ENCODE results near the gene OR5J2.
"Not testable (repeated sequence)": the region's sequence is repeated elsewhere in the genome, so short reads cannot be mapped to it uniquely, and the experiment has no call there.

Gene OR5J2

DNA sequence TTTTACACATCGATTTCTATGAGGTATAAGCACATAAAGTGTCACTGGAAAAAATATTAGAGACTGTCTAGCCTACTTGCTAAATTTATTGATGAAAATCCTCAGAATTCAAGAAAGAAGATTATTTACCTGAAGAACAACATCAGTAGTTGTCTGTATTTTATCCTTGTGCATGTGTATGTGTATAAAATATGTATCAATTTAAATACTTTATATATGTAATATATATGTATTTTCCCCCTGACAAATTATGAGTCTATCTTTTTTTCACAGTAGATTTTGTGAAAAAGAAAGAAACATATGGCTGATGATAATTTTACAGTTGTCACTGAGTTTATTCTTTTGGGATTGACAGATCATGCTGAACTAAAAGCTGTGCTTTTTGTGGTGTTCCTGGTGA, at the start of gene OR5J2:
Gene OR5J2, plus strand, starts transcription at position 301 of the 400 bp plus-strand sequence. Its CDS starts 0 bp downstream, at position 301.
- DNase-seq, result no peak

DNA sequence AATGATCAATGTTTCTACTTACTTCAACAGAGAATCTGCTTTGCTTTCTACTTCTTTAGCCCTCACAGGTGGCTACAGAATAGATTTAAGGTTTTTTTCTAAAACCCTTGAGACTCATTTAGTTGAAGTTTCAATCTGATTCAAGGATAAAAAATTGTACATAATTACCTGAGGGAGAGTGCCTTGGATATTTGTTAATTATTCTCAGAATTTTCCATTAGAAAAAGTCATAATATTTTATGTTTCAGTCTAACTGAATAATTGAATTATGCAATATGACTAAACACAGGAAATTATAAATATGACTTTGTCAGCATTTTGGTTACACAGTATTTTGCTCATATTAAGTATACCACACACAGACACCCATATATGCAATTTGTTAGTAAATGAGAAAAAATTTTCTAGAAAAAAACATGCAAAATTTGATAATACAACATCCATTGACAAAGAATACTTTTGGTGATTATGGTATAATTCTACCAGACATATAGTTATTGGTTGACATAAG, 36.2 kb upstream of the OR5J2 start, which contains the start of gene OR8J3:
Gene OR8J3, minus strand, starts transcription at position 51 of the 511 bp plus-strand sequence. CDS start 2,483 bp downstream, outside the sequence.
- DNase-seq, result no peak

DNA sequence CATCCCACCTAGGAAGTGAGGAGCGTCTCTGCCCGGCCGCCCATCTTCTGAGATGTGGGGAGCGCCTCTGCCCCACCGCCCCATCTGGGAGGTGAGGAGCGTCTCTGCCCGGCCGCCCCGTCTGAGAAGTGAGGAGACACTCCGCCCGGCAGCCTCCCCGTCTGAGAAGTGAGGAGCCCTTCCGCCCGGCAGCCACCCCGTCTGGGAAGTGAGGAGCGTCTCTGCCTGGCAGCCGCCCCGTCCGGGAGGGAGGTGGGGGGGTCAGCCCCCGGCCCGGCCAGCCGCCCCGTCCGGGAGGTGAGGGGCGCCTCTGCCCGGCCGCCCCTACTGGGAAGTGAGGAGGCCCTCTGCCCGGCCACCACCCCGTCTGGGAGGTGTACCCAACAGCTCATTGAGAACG, 32.7 kb upstream of the OR5J2 start:
- not testable (repeated sequence) for DNase-seq

DNA sequence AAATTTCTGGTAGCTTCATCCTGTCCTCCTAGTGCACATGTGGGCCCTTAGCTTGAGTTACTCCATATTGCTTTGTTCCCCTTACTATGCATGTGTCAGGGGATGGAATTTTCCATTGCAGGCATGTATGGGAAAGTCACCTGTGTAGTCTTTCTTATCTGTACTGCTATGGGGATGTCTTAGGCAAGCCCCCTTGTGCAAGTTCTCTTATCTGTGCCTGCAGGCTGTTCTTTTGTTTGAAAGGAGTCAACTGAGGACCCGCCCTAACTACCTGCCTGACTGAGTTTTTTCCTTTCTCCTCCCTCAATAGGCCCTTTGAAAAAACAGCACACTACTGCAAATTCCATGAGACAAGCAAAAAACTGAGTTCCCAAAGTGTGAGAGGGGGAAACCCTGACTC, 25.0 kb upstream of the OR5J2 start:
- DNase-seq, result no peak

DNA sequence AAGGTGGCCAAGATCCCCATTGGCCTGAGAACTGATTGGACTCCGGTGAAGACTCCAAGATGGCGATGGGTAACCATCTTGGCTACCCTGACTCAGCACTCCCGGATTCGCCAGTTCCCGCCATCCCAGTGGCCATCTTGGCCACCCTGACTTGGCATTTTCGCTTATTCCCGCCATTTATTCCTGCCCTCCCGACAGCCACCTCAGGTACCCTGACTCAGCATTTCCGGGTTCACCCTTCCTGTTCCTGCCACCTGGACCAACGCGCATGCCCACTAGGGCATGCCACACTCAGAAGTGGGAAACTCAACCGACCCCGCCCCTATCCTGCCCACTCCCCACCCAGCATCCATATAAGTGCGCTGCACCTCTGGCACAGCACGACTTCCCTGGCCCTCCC, 24.1 kb upstream of the OR5J2 start:
- no peak for DNase-seq

DNA sequence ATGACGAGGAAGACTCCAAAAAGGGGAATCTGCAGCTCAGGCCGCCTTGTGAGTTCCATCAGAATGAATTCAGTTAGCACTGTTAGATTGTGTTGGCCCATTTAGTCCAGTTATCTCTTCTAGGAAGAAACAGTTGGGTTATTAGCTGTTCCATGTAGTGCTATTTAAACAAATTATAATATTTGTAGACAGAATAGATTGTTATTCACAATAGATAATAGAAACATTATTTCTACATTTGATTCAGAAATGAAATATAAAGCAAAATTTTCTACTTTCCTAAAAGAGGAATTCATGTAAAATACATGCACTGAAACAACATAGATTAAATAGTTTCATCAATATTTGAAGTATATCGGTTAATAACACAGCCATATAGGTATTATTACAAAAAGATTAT, 16.2 kb upstream of the OR5J2 start, which contains the start of gene OR8K5:
Gene OR8K5, minus strand, starts transcription at position 101 of the 400 bp plus-strand sequence. Its CDS starts 0 bp downstream, at position 101.
- no peak for DNase-seq

DNA sequence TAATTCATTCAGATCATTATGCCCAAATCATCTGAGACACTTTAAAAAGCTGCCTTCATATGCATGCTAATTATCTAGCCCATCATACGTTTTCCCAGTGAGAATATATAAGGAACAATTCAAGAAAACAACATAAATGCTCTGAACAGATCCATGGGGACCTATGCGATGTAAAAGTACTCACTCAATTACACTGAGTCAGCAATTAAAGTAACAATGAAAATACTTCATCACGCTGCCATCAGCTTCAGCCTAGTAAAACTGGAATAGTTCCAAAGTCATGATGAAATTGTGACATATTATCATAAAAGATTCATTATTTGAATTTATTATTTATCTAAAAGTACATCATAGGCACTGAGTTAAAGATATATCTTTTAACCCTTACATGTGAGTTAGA, 12.6 kb upstream of the OR5J2 start:
- DNase-seq, result no peak

DNA sequence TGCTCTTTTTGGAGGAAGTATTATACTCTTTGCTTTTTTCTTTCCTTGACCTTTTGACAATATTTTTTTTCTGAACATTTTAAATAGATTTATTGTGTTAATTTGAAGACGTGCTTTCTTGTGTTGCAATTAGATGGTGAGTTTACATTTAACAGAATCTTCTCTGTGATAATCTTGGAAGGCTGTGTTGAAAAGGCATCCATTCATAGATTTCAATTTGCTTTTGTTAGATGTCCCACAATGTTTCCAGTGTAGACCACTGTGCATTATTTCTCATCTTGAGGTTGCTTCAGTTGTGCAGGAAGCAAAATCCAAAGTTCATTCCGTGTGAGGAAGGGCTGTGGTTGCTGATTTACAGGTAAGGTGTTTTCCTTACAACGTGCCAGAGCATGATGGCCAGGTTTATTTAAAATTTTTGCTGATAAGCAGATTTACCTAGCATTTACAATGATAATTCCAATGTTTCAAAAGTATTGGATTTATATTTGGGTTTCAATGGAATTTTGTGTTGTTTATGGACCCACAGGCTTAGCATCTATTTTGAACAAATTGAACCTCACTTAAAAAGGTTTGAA, 4.1 kb upstream of the OR5J2 start:
- DNase-seq, result no peak

DNA sequence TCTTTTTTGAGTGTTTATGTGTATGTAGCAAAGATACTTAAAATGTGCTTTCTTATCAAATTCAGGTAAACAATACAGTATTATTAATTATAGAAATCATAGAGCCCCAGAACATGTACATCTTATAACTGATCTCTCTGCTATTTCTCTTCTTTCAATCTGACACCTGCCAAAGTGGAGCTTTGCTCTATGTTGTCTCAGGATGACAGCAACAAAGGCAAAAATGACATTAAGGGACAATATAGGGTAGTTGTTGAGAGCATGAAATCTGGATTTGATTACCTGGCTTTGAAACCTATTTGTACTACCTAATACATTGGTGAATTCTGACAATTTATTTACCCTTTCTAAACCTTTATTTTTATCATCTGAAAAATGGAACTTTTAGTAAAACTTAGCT, 7.0 kb downstream of the OR5J2 start:
- no peak for DNase-seq

DNA sequence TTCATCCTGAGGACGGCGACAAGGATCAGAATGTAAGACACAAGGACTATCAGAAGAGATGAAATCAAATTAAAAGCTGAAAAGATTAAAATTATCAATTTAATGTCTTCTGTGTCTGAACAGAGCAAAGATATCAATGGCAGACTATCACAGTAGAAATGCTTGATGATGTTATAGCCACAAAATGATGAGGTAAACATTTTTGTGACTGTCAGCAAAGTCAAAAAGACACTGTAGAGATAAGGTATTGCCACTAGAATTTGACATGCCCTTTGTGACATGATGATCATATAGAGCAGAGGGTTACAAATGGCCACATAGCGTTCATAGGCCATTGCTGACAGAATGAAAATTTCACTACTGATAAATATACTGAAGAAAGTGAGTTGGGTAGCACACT, 12.2 kb downstream of the OR5J2 start:
- no peak for DNase-seq

DNA sequence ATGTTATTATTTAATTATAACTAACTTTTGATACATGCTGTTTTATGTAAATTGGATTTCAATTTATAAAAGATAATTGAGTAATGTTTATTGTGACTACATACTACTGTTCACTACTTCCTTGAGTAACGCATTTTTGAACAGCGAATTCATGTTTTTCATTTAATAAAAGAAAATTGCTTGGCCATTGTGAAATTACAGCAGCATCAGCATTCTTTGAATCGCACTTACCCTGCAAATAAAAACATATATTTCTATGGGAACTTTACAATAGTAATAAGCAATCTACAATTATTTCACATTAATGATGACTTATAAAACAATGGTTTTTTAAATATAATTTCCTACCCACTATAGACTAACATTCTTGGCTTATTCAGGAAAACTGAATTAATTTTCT, 20.3 kb downstream of the OR5J2 start:
- no peak for DNase-seq

DNA sequence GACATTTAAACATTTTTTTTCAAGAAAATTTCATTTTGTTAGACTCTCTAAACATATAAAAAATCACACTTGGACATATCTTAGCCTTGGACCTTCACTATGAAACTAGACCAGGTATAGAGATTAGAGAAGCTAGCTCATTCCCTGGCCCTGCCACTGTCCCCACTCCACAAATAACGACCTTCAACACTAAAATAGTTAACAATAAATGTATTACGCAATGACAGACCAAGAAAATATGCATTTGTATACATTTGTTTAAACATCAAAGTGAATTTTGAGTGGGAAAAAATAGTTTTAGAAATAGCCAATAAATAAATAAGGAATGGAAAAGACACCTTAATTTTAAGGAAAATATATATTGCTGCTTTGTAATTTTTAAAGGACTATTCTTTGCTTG, 20.9 kb downstream of the OR5J2 start:
- DNase-seq, result no peak

DNA sequence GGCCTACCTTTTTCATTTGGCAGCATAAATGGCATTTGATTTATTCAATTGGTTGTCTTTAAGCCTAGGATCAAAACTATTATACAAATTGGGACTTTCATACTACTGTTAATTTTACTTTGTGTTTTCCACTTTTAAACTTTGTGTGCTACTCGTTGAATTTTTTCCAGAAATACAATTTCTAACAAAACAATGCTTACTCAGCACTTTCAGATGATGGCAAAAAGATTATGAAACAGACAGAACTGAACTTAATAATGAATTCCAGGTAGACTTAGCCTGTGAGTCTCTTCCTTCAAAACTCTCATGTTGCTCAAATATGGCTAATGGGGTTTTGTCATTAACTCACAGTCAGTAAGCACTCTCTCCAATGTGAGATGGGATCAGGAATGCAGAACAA, 31.4 kb downstream of the OR5J2 start:
- DNase-seq, result no peak

DNA sequence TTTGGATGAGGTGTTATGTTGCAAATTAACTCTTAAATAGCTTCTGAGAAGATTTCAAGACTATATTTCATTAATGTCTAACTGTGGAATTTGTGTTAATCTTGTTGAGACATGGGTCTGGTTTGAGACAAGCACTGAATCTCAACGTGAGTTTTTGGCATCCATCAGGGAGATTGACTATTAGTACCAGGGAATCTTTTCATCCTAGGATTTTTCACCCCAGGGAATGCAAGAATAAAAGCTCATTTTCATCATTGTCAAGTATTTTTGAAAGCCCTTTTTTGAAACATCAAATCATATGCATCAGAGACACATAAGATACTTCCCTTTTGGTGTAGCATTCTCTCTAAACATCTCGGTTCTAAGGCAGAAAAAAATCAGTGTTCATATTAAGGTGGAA, 38.1 kb downstream of the OR5J2 start:
- no peak for DNase-seq

DNA sequence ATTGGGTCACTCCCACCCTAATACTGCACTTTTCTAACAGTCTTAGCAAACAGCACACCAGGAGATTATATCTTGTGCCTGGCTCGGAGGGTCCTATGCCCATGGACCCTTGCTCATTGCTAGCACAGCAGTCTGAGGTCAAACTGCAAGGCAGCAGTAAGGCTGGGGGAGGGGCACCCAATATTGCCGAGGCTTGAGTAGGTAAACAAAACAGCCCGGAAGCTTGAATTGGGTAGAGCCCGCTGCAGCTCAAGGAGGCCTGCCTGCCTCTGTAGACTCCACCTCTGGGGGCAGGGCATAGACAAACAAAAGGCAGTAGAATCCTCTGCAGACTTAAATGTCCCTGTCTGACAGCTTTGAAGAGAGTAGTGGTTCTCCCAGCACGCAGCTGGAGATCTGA, 43.3 kb downstream of the OR5J2 start:
- not testable (repeated sequence) for DNase-seq

Measured in DMS79 treated with DMSO at 0.1 percent for 48 hours (cell line).